Testis (tissue), 2 donors: ENCODE results near the gene LILRB1.

Experiments
- POLR2A ChIP-seq: fragments of 450-650 bp; IDR thresholded peaks from one replicate; pipeline ENCODE4 v1.6.1; 2017; ENCODE audit warnings: antibody characterized with exemption, mild to moderate bottlenecking, moderate library complexity
- TF ChIP-seq, protein P1 (sequence below), 3 experiments: fragments of 450-650 bp in 2 of 3; fragments of 200-600 bp in 1 of 3; sonication (generic) in 1 of 3; IDR thresholded peaks; one replicate each; pipeline ENCODE4 v1.5.1; 2016 to 2019; ENCODE audit warnings: antibody characterized with exemption in 3 of 3, mild to moderate bottlenecking in 2 of 3, moderate library complexity in 1 of 3

DNA sequence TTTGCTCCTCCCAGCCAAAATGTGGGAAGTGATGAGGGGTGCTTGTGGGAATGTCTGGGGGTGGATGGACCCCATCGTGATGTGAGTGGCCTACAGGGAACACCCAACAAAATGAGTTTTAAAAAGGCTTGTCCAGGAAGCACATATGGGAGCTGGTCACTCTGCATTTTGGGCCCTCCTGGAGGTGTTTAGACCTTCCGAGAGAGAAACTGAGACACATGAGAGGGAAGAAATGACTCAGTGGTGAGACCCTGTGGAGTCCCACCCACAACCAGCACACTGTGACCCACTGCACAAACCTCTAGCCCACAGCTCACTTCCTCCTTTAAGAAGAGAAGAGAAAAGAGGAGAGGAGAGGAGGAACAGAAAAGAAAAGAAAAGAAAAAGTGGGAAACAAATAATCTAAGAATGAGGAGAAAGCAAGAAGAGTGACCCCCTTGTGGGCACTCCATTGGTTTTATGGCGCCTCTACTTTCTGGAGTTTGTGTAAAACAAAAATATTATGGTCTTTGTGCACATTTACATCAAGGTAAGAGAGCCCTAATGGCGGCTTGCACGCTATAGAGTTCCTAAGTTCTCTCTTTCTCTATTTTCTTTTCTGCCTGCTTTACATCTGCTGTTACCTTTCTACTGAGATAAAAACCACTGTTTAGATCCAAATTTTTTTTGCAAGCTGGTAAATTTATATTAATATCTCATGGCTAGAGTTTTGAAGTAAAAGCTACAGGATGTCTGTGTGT, 13.3 kb upstream of the LILRB1 start:
- TF ChIP-seq POLR2A = no peak
- TF ChIP-seq, protein P1, sequence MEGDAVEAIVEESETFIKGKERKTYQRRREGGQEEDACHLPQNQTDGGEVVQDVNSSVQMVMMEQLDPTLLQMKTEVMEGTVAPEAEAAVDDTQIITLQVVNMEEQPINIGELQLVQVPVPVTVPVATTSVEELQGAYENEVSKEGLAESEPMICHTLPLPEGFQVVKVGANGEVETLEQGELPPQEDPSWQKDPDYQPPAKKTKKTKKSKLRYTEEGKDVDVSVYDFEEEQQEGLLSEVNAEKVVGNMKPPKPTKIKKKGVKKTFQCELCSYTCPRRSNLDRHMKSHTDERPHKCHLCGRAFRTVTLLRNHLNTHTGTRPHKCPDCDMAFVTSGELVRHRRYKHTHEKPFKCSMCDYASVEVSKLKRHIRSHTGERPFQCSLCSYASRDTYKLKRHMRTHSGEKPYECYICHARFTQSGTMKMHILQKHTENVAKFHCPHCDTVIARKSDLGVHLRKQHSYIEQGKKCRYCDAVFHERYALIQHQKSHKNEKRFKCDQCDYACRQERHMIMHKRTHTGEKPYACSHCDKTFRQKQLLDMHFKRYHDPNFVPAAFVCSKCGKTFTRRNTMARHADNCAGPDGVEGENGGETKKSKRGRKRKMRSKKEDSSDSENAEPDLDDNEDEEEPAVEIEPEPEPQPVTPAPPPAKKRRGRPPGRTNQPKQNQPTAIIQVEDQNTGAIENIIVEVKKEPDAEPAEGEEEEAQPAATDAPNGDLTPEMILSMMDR (IDR thresholded peaks at IDR 0.05) = no peak
